Naive thymus-derived CD4-positive, alpha-beta T cell (primary cell): ENCODE measurements around the gene MS4A3. TPM values are rescaled to one million over a fixed set of nuclear protein-coding genes. Genes with fewer than 3 reads are reported as not detected.

Experiments
- polyA plus RNA-seq, 2 donors: library from polyadenylated mRNA; unstranded; fragments of 300-500 nt; fragmentation: Illumina TruSeq; gene quantifications; one replicate each; pipeline ENCODE4 v1.2.3, GENCODE V29; 2021
- total RNA-seq, 6 experiments: library from RNA in 5 of 6; stranded (reverse) in 5 of 6; gene quantifications; 1 replicate in 5 of 6; 2 replicates in 1 of 6; pipeline ENCODE4 v1.2.3 and lab custom pipeline; 2021 to 2026

MS4A3 gene
- total and polyA plus RNA-seq, 7 experiments from 2014 or later = 4.2 to 9.9 TPM; not detected in 5

Other genes starting within 250 kb of the MS4A3 start
- gene MRPL16, start 245.9 kb upstream of the MS4A3 start, total RNA-seq = 10 to 100 TPM; 25.1 to 65.6 (median 35.2) TPM
- 100 to 1,000 TPM in 1 of 2 donors, 10 to 100 TPM in 1; 79.5 to 108 TPM for gene MRPL16, start 245.9 kb upstream of the MS4A3 start, polyA plus RNA-seq
- gene CBLIF, start 211.2 kb upstream of the MS4A3 start, total RNA-seq = not detected
- gene CBLIF, start 211.2 kb upstream of the MS4A3 start, polyA plus RNA-seq = not detected
- gene TCN1, start 190.2 kb upstream of the MS4A3 start, total RNA-seq = 1 to 10 TPM in 2 of 5 experiments, not detected in 3; 3.4 to 3.8 TPM
- gene TCN1, start 190.2 kb upstream of the MS4A3 start, polyA plus RNA-seq = not detected
- not detected for gene OOSP3, start 177.9 kb upstream of the MS4A3 start, total RNA-seq
- gene OOSP3, start 177.9 kb upstream of the MS4A3 start, polyA plus RNA-seq = not detected
- not detected for gene OOSP1, start 118.2 kb upstream of the MS4A3 start, total RNA-seq
- not detected for gene OOSP1, start 118.2 kb upstream of the MS4A3 start, polyA plus RNA-seq
- not detected for gene OOSP4A, start 92.6 kb upstream of the MS4A3 start, total RNA-seq
- not detected for gene OOSP4A, start 92.6 kb upstream of the MS4A3 start, polyA plus RNA-seq
- not detected for gene OOSP4B, start 39.5 kb upstream of the MS4A3 start, total RNA-seq
- gene OOSP4B, start 39.5 kb upstream of the MS4A3 start, polyA plus RNA-seq = not detected
- gene OOSP2, start 16.3 kb upstream of the MS4A3 start, total RNA-seq = not detected
- not detected for gene OOSP2, start 16.3 kb upstream of the MS4A3 start, polyA plus RNA-seq
- gene MS4A2, start 32.0 kb downstream of the MS4A3 start, total RNA-seq = 1 to 10 TPM in 2 of 5 experiments, not detected in 3; 2.3 to 7.6 TPM
- not detected for gene MS4A2, start 32.0 kb downstream of the MS4A3 start, polyA plus RNA-seq
- gene MS4A6A, start 126.4 kb downstream of the MS4A3 start, total RNA-seq = 100 to 1,000 TPM in 1 of 5 experiments, 10 to 100 TPM in 1, 1 to 10 TPM in 2, not detected in 1; 6.5 to 151 (median 11.5) TPM
- gene MS4A6A, start 126.4 kb downstream of the MS4A3 start, polyA plus RNA-seq = under 1 TPM; 0.28 to 0.82 TPM
- 1 to 10 TPM in 2 of 5 experiments, under 1 TPM in 1, not detected in 2; 0.19 to 9.2 (median 2.1) TPM for gene MS4A4E, start 186.5 kb downstream of the MS4A3 start, total RNA-seq
- not detected for gene MS4A4E, start 186.5 kb downstream of the MS4A3 start, polyA plus RNA-seq
- gene MS4A4A, start 224.0 kb downstream of the MS4A3 start, total RNA-seq = 1 to 10 TPM in 1 of 5 experiments, under 1 TPM in 3, not detected in 1; 0.62 to 6.9 (median 0.87) TPM
- gene MS4A4A, start 224.0 kb downstream of the MS4A3 start, polyA plus RNA-seq = not detected